IMR-90 (cell line): ENCODE measurements around the gene PCCA. TPM values are rescaled to one million over a fixed set of nuclear protein-coding genes. Genes with fewer than 3 reads are reported as not detected.

ENCODE experiments used
- ATAC-seq: fragments of 200-7000 bp; cut with Tn5 transposase; 2 replicates; pipeline ENCODE4 v1.9.1; 2020; ENCODE audit warnings: low read depth, mild to moderate bottlenecking, moderate library complexity
- BruUV-seq: library from RNA; stranded (reverse); fragments of 400-500 nt; replicated peaks from 2 replicates; lab custom pipeline; 2021; lab: Mats Ljungman, UMichigan
- CTCF ChIA-PET: fragments of 300-600 bp; formaldehyde crosslinking; extraction: SDS; loops from one replicate; lab custom pipeline; 2021; ENCODE audit warnings: antibody characterized with exemption; lab: Yijun Ruan, JAX
- POLR2A ChIA-PET: fragments of 300-600 bp; sonication (Branson Sonifier 250); formaldehyde crosslinking; loops from one replicate; lab custom pipeline; 2022; ENCODE audit warnings: antibody characterized with exemption; ENCODE audit not compliant: unreplicated experiment; lab: Charles Lee
- DNase-seq: peaks from one replicate; pipeline ENCODE4 v3.0.0; 2013
- H2AFZ ChIP-seq: replicated peaks from 2 replicates; pipeline ENCODE3; 2013; ENCODE audit warnings: low read length, mild to moderate bottlenecking; ENCODE audit not compliant: poor library complexity
- H2AK5ac ChIP-seq: 2 replicates; pipeline ENCODE4 v1.6.1; 2013; ENCODE audit warnings: low read depth, low read length, inconsistent platforms
- H2AK9ac ChIP-seq: replicated peaks from 2 replicates; pipeline ENCODE3; 2013; ENCODE audit warnings: mild to moderate bottlenecking, low read depth, low read length, moderate library complexity; ENCODE audit not compliant: poor library complexity
- H2BK120ac ChIP-seq: 2 replicates; pipeline ENCODE4 v1.6.1; 2013; ENCODE audit warnings: low read depth, low read length, inconsistent platforms
- H2BK15ac ChIP-seq: 3 replicates; pipeline ENCODE4 v1.6.1; 2013; ENCODE audit warnings: low read depth, low read length, inconsistent platforms
- H2BK20ac ChIP-seq: 2 replicates; pipeline ENCODE4 v1.6.1; 2013; ENCODE audit warnings: low read depth, mild to moderate bottlenecking, inconsistent platforms, low read length, moderate library complexity
- H2BK5ac ChIP-seq: 2 replicates; pipeline ENCODE4 v1.6.1; 2013; ENCODE audit warnings: mild to moderate bottlenecking, low read depth, low read length, inconsistent platforms; ENCODE audit not compliant: poor library complexity, severe bottlenecking
- H3K14ac ChIP-seq: replicated peaks from 2 replicates; pipeline ENCODE4 v1.6.1; 2013; ENCODE audit warnings: low read depth, low read length, inconsistent platforms
- H3K18ac ChIP-seq: 2 replicates; pipeline ENCODE4 v1.6.1; 2013; ENCODE audit warnings: low read depth, low read length, control low read depth
- H3K23ac ChIP-seq: 2 replicates; pipeline ENCODE4 v1.6.1; 2013; ENCODE audit warnings: low read depth, low read length, inconsistent platforms
- H3K27ac ChIP-seq: 2 replicates; pipeline ENCODE4 v1.5.1; 2013; ENCODE audit warnings: mild to moderate bottlenecking, control low read depth, low read length; ENCODE audit not compliant: insufficient read depth
- H3K27me3 ChIP-seq: 2 replicates; pipeline ENCODE4 v1.6.1; 2013; ENCODE audit warnings: low read length; ENCODE audit not compliant: control insufficient read depth, insufficient read depth
- H3K36me3 ChIP-seq: 2 replicates; pipeline ENCODE4 v1.6.1; 2013; ENCODE audit warnings: low read length, mixed read lengths; ENCODE audit not compliant: control insufficient read depth, insufficient read depth
- H3K4ac ChIP-seq: 2 replicates; pipeline ENCODE4 v1.6.1; 2013; ENCODE audit warnings: low read depth, low read length, inconsistent platforms
- H3K4me1 ChIP-seq: 2 replicates; pipeline ENCODE4 v1.6.1; 2013; ENCODE audit warnings: low read length, mixed read lengths; ENCODE audit not compliant: control insufficient read depth, insufficient read depth
- H3K4me2 ChIP-seq: 2 replicates; pipeline ENCODE4 v1.6.1; 2013; ENCODE audit warnings: low read depth, mild to moderate bottlenecking, control low read depth, low read length, moderate library complexity
- H3K4me3 ChIP-seq: 2 replicates; pipeline ENCODE4 v1.5.1; 2013; ENCODE audit warnings: low read depth, mild to moderate bottlenecking, control low read depth, low read length, moderate library complexity; ENCODE audit not compliant: insufficient read depth
- H3K56ac ChIP-seq: 2 replicates; pipeline ENCODE4 v1.6.1; 2013; ENCODE audit warnings: low read length, inconsistent platforms; ENCODE audit not compliant: insufficient read depth; ENCODE audit errors: extremely low read depth
- H3K79me1 ChIP-seq, 2 experiments: 2 replicates each; pipeline ENCODE4 v1.6.1; 2013; ENCODE audit warnings: low read length in 2 of 2, inconsistent platforms in 1 of 2, low read depth in 1 of 2
- H3K9ac ChIP-seq: 2 replicates; pipeline ENCODE4 v1.6.1; 2013; ENCODE audit warnings: low read depth, low read length, control low read depth
- H3K9me1 ChIP-seq: 2 replicates; pipeline ENCODE4 v1.6.1; 2013; ENCODE audit warnings: low read length, inconsistent platforms; ENCODE audit not compliant: insufficient read depth
- H3K9me3 ChIP-seq: 2 replicates; pipeline ENCODE4 v1.6.1; 2013; ENCODE audit warnings: low read length; ENCODE audit not compliant: control insufficient read depth, insufficient read depth
- H4K20me1 ChIP-seq: 2 replicates; pipeline ENCODE4 v1.6.1; 2013; ENCODE audit warnings: low read length, inconsistent platforms; ENCODE audit not compliant: insufficient read depth
- H4K5ac ChIP-seq: 2 replicates; pipeline ENCODE4 v1.6.1; 2013; ENCODE audit warnings: mild to moderate bottlenecking, low read depth, low read length, control low read depth
- H4K8ac ChIP-seq, 2 experiments: 2 replicates each; pipeline ENCODE4 v1.6.1; 2013; ENCODE audit warnings: low read depth in 2 of 2, low read length in 2 of 2, control low read depth in 1 of 2, inconsistent platforms in 1 of 2
- H4K91ac ChIP-seq: 2 replicates; pipeline ENCODE4 v1.6.1; 2013; ENCODE audit warnings: low read depth, low read length, inconsistent platforms; ENCODE audit not compliant: insufficient read depth
- CEBPB ChIP-seq: IDR thresholded peaks from 2 replicates; pipeline ENCODE4 v1.6.1; 2012; ENCODE audit warnings: low read depth, low read length, improper control_type of control experiment
- CTCF ChIP-seq: conservative IDR thresholded peaks from 2 replicates; pipeline ENCODE4 v1.5.1; 2012; ENCODE audit warnings: mild to moderate bottlenecking, low read depth, low read length, improper control_type of control experiment
- MAFK ChIP-seq: IDR thresholded peaks from 2 replicates; pipeline ENCODE4 v1.6.1; 2012; ENCODE audit warnings: low read depth, low read length, improper control_type of control experiment
- MAZ ChIP-seq: IDR thresholded peaks from 2 replicates; pipeline ENCODE4 v1.6.1; 2012; ENCODE audit warnings: low read depth, mild to moderate bottlenecking, low read length, improper control_type of control experiment, moderate library complexity, borderline replicate concordance
- MXI1 ChIP-seq: IDR thresholded peaks from 2 replicates; pipeline ENCODE4 v1.6.1; 2012; ENCODE audit warnings: low read depth, mild to moderate bottlenecking, low read length, moderate library complexity, borderline replicate concordance
- POLR2A ChIP-seq: IDR thresholded peaks from 2 replicates; pipeline ENCODE4 v1.6.1; 2012; ENCODE audit warnings: mild to moderate bottlenecking, low read depth, low read length
- RFX5 ChIP-seq: IDR thresholded peaks from 2 replicates; pipeline ENCODE4 v1.8.0; 2012; ENCODE audit warnings: low read depth, mild to moderate bottlenecking, low read length, moderate library complexity
- WGBS, 2 experiments: methylation state at CpG; one replicate each; pipeline versions ENCODE4 v1.1.5 to v1.1.7; 2013; ENCODE audit warnings: missing lambda C conversion rate in 2 of 2; ENCODE audit not compliant: insufficient read length in 1 of 2; ENCODE audit errors: extremely low coverage in 2 of 2; 5-methylcytosine and 5-hydroxymethylcytosine counted together
- dilution Hi-C: fragments of 300-500 bp; cut with HindIII; formaldehyde crosslinking; loops from one replicate; pipeline ENCODE4 v1.14.3; 2018; ENCODE audit warnings: low sequenced_read_pairs; ENCODE audit not compliant: unreplicated experiment
- in situ Hi-C: fragments of 300-500 bp; cut with MboI; formaldehyde crosslinking; loops from 3 replicates; pipeline ENCODE4 v1.14.3; 2019; ENCODE audit warnings: low sequenced_read_pairs, inconsistent platforms, mixed read lengths
- intact Hi-C: fragments of 100-400 bp; cut with micrococcal nuclease; formaldehyde crosslinking; loops from 2 replicates; pipeline ENCODE4 v1.10.0; 2022
- polyA plus RNA-seq, 3 experiments: library from polyadenylated mRNA; depleted of rRNA; stranded (reverse); fragments of >200 nt; gene quantifications; 2 replicates each; pipeline ENCODE4 v1.2.3, GENCODE V29; 2012; ENCODE audit warnings: low replicate concordance in 1 of 3
- total RNA-seq: library from RNA; depleted of rRNA; stranded (reverse); fragments of >200 nt; gene quantifications from 2 replicates; pipeline ENCODE4 v1.2.3, GENCODE V29; 2012
- TF ChIP-seq, protein P1 (sequence below): fragments of 150-350 bp; IDR thresholded peaks from 2 replicates; pipeline ENCODE4 v1.6.1; 2016; ENCODE audit warnings: low read depth, mild to moderate bottlenecking, low read length, moderate library complexity, borderline replicate concordance
- TF ChIP-seq, protein P2 (sequence below): fragments of 150-350 bp; IDR thresholded peaks from 2 replicates; pipeline ENCODE4 v1.6.1; 2017; ENCODE audit warnings: mild to moderate bottlenecking, antibody characterized with exemption, low read length, low read depth

Gene PCCA
- total and polyA plus RNA-seq, 2 of the 4 experiments (the other 2 are of a cell fraction): 7.6 to 24.0 TPM

GRCh38 chr13:100432611-100433010, 343.7 kb downstream of the PCCA start:
- Histone ChIP-seq H3K27me3 (no peaks in the 10 kb centered on the region), H3K23ac (no peak overlapping the region), H3K56ac (no peak overlapping the region), H3K9me1 (peaks cover 11% of the 10 kb centered on the region), H2BK120ac (no peak overlapping the region), H3K36me3 (peaks cover 2% of the 10 kb centered on the region; the same call in 1 of the 2 replicates), H2BK20ac (no peak overlapping the region), H3K4me3 (no peak overlapping the region), H3K4ac (no peak overlapping the region), H2AK5ac (no peak overlapping the region), H3K14ac (no peak overlapping the region), H3K4me2 (no peak overlapping the region), H3K4me1 (peaks cover 11% of the 10 kb centered on the region), H4K8ac (no peak overlapping the region), H2BK15ac (no peak overlapping the region), H2AFZ (no peak overlapping the region), H3K27ac (no peak overlapping the region), H4K5ac (no peak overlapping the region), H3K79me1 (peaks cover 0 to 15% of the 10 kb centered on the region in 2 experiments; a peak in 2 of 4 replicates), H3K9me3 (no peaks in the 10 kb centered on the region), H3K18ac (no peak overlapping the region), H4K91ac (no peak overlapping the region), H3K9ac (no peak overlapping the region), H2AK9ac (no peak overlapping the region), H2BK5ac (no peak overlapping the region), H4K20me1 (no peaks in the 10 kb centered on the region)
- no CpG with 5 or more reads among the region's 2 CpGs for WGBS, 2 experiments
- POLR2A ChIA-PET: no interaction called here
- CTCF ChIA-PET: interaction anchor here (0.7 kb wide), 1 partner anchor 8 kb away, joined by 3 read pairs; no protein-coding TSS in a partner anchor
- in situ Hi-C loops (no loop called here), dilution Hi-C loops (no loop called here), intact Hi-C loops (no loop called here)
- DNase-seq (no peak), ATAC-seq (no peak)
- TF ChIP-seq MXI1 (no peak), CEBPB (no peak), RFX5 (no peak), MAZ (no peak), POLR2A (no peak), CTCF (no peak), MAFK (no peak)
- TF ChIP-seq, protein P1, sequence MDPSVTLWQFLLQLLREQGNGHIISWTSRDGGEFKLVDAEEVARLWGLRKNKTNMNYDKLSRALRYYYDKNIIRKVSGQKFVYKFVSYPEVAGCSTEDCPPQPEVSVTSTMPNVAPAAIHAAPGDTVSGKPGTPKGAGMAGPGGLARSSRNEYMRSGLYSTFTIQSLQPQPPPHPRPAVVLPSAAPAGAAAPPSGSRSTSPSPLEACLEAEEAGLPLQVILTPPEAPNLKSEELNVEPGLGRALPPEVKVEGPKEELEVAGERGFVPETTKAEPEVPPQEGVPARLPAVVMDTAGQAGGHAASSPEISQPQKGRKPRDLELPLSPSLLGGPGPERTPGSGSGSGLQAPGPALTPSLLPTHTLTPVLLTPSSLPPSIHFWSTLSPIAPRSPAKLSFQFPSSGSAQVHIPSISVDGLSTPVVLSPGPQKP: no peak
- TF ChIP-seq, protein P2, sequence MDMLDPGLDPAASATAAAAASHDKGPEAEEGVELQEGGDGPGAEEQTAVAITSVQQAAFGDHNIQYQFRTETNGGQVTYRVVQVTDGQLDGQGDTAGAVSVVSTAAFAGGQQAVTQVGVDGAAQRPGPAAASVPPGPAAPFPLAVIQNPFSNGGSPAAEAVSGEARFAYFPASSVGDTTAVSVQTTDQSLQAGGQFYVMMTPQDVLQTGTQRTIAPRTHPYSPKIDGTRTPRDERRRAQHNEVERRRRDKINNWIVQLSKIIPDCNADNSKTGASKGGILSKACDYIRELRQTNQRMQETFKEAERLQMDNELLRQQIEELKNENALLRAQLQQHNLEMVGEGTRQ: no peak
- BruUV-seq: no TSS peak
